ENCODE results near the gene TARS2.

Gene TARS2

GRCh38 chr1:150552128-150552910, 65.1 kb downstream of the TARS2 start:
- Histone ChIP-seq H3K27me3 (replicated peaks; ENCODE audit: insufficient read depth, low read length) (peaks cover 32% of the 10 kb centered on the region), H3F3A (ENCODE audit: insufficient read depth, low read length) (no peaks in the 10 kb centered on the region), H3K4me3 (ENCODE audit: low read length) (no peak overlapping the region), H2AFZ (ENCODE audit: low read length) (no peak overlapping the region), H3K79me2 (ENCODE audit: low read length) (no peaks in the 10 kb centered on the region), H3K27ac (ENCODE audit: low read length) (no peak overlapping the region), H3K4me1 (ENCODE audit: low read length) (0 out of 2 replicates have a peak, but pooled peaks cover 2% of the 10 kb centered on the region), H3K9ac (ENCODE audit: low read length) (no peak overlapping the region), H3K9me3 (replicated peaks; ENCODE audit: insufficient read depth, low read length) (no peaks in the 10 kb centered on the region), H4K20me1 (ENCODE audit: insufficient read depth, low read length) (no peaks in the 10 kb centered on the region), H3K9me2 (replicated peaks; ENCODE audit: insufficient read depth, low read length) (no peaks in the 10 kb centered on the region), H3K4me2 (ENCODE audit: low read depth, low read length) (no peak overlapping the region), H3K36me3 (replicated peaks; ENCODE audit: insufficient read depth, low read length) (no peaks in the 10 kb centered on the region)
- no peak for DNase-seq
- TF ChIP-seq EZH2phosphoT487 (IDR thresholded peaks at IDR 0.05; ENCODE audit: low read length): no peak
- TF ChIP-seq, protein P1, sequence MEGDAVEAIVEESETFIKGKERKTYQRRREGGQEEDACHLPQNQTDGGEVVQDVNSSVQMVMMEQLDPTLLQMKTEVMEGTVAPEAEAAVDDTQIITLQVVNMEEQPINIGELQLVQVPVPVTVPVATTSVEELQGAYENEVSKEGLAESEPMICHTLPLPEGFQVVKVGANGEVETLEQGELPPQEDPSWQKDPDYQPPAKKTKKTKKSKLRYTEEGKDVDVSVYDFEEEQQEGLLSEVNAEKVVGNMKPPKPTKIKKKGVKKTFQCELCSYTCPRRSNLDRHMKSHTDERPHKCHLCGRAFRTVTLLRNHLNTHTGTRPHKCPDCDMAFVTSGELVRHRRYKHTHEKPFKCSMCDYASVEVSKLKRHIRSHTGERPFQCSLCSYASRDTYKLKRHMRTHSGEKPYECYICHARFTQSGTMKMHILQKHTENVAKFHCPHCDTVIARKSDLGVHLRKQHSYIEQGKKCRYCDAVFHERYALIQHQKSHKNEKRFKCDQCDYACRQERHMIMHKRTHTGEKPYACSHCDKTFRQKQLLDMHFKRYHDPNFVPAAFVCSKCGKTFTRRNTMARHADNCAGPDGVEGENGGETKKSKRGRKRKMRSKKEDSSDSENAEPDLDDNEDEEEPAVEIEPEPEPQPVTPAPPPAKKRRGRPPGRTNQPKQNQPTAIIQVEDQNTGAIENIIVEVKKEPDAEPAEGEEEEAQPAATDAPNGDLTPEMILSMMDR (IDR thresholded peaks at IDR 0.05; ENCODE audit: low read length): no peak
- TF ChIP-seq EZH2 (optimal IDR thresholded peaks at IDR 0.05; ENCODE audit: low read depth, low read length): no peak

GRCh38 chr1:150552911-150553289, 65.7 kb downstream of the TARS2 start:
- Histone ChIP-seq H3K4me2 (ENCODE audit: low read depth, low read length) (no peak overlapping the region), H4K20me1 (ENCODE audit: insufficient read depth, low read length) (no peaks in the 10 kb centered on the region), H3K4me1 (ENCODE audit: low read length) (0 out of 2 replicates have a peak, but pooled peaks cover 2% of the 10 kb centered on the region), H3K9ac (ENCODE audit: low read length) (no peak overlapping the region), H3K9me2 (replicated peaks; ENCODE audit: insufficient read depth, low read length) (no peaks in the 10 kb centered on the region), H3K27ac (ENCODE audit: low read length) (no peak overlapping the region), H2AFZ (ENCODE audit: low read length) (no peak overlapping the region), H3K27me3 (replicated peaks; ENCODE audit: insufficient read depth, low read length) (peaks cover 32% of the 10 kb centered on the region), H3K4me3 (ENCODE audit: low read length) (no peak overlapping the region), H3K79me2 (ENCODE audit: low read length) (no peaks in the 10 kb centered on the region), H3K9me3 (replicated peaks; ENCODE audit: insufficient read depth, low read length) (no peaks in the 10 kb centered on the region), H3F3A (ENCODE audit: insufficient read depth, low read length) (no peaks in the 10 kb centered on the region), H3K36me3 (replicated peaks; ENCODE audit: insufficient read depth, low read length) (no peaks in the 10 kb centered on the region)
- DNase-seq: no peak
- TF ChIP-seq, protein P1 (IDR thresholded peaks at IDR 0.05; ENCODE audit: low read length): no peak
- TF ChIP-seq EZH2phosphoT487 (IDR thresholded peaks at IDR 0.05; ENCODE audit: low read length) (no peak), EZH2 (optimal IDR thresholded peaks at IDR 0.05; ENCODE audit: low read depth, low read length) (no peak)

- Histone ChIP-seq H2AFZ (ENCODE audit: low read length) (no peak overlapping the region), H3K9ac (ENCODE audit: low read length) (no peak overlapping the region), H3K4me2 (ENCODE audit: low read depth, low read length) (no peak overlapping the region), H3K27ac (ENCODE audit: low read length) (no peak overlapping the region), H3K4me1 (ENCODE audit: low read length) (no peaks in the 10 kb centered on the region), H3K36me3 (replicated peaks; ENCODE audit: insufficient read depth, low read length) (no peaks in the 10 kb centered on the region), H3F3A (ENCODE audit: insufficient read depth, low read length) (no peaks in the 10 kb centered on the region), H3K79me2 (ENCODE audit: low read length) (no peaks in the 10 kb centered on the region), H3K9me3 (replicated peaks; ENCODE audit: insufficient read depth, low read length) (no peaks in the 10 kb centered on the region), H3K9me2 (replicated peaks; ENCODE audit: insufficient read depth, low read length) (no peaks in the 10 kb centered on the region), H4K20me1 (ENCODE audit: insufficient read depth, low read length) (no peaks in the 10 kb centered on the region), H3K27me3 (replicated peaks; ENCODE audit: insufficient read depth, low read length) (peaks cover 32% of the 10 kb centered on the region), H3K4me3 (ENCODE audit: low read length) (no peak overlapping the region)
- no peak for TF ChIP-seq EZH2phosphoT487 (IDR thresholded peaks at IDR 0.05; ENCODE audit: low read length)
- no peak for TF ChIP-seq EZH2 (optimal IDR thresholded peaks at IDR 0.05; ENCODE audit: low read depth, low read length)
- TF ChIP-seq, protein P1 (IDR thresholded peaks at IDR 0.05; ENCODE audit: low read length): no peak
- DNase-seq: no peak
These were observed 66.3 kb downstream of the TARS2 start for GRCh38 chr1:150553392-150554085.
